Gastroesophageal sphincter (tissue), 4 donors: ENCODE measurements around the gene HSF5. TPM values are rescaled to one million over a fixed set of nuclear protein-coding genes. Genes with fewer than 3 reads are reported as not detected.
"Not testable (repeated sequence)": the region's sequence is repeated elsewhere in the genome, so short reads cannot be mapped to it uniquely, and the experiment has no call there.

Experiments used
- ATAC-seq: fragments of 150-250 bp; one replicate; pipeline ENCODE4 v1.9.1; 2016; ENCODE audit warnings: mild to moderate bottlenecking, moderate library complexity
- H3K27ac ChIP-seq, 4 donors: fragments of 200-600 bp; sonication (generic) in 3 of 4; 1 replicate in 3 of 4; 2 replicates in 1 of 4; pipeline ENCODE4 v1.5.1; 2016 to 2019
- H3K27me3 ChIP-seq: fragments of 200-600 bp; sonication (generic); one replicate; pipeline ENCODE4 v1.5.1; 2019
- H3K36me3 ChIP-seq, 2 donors: fragments of 200-600 bp; sonication (generic); one replicate each; pipeline ENCODE4 v1.5.1; 2019; ENCODE audit warnings: control low read depth in 1 of 2
- H3K4me1 ChIP-seq, 3 donors: fragments of 200-600 bp; sonication (generic); 1 replicate in 2 of 3; 2 replicates in 1 of 3; pipeline ENCODE4 v1.5.1; 2016 to 2019; ENCODE audit warnings: control low read depth in 2 of 3
- H3K4me3 ChIP-seq, 2 donors: fragments of 200-600 bp; sonication (generic); one replicate each; pipeline ENCODE4 v1.5.1; 2019; ENCODE audit warnings: mild to moderate bottlenecking in 1 of 2, moderate library complexity in 1 of 2
- H3K9me3 ChIP-seq, 3 donors: fragments of 200-600 bp; sonication (generic); one replicate each; pipeline ENCODE4 v1.5.1; 2017 to 2019; ENCODE audit warnings: control low read depth in 2 of 3
- CTCF ChIP-seq, 4 experiments: fragments of 200-600 bp in 2 of 4; fragments of 450-650 bp in 2 of 4; sonication (generic) in 1 of 4; IDR thresholded peaks; one replicate each; pipeline ENCODE4 v1.5.1; 2017 to 2019; ENCODE audit warnings: antibody characterized with exemption in 4 of 4, mild to moderate bottlenecking in 2 of 4, moderate library complexity in 2 of 4
- EP300 ChIP-seq: sonication (generic); formaldehyde crosslinking; IDR thresholded peaks from one replicate; pipeline ENCODE4 v1.6.1; 2017; ENCODE audit warnings: antibody characterized with exemption, mild to moderate bottlenecking
- POLR2A ChIP-seq, 2 donors: fragments of 450-650 bp; IDR thresholded peaks; one replicate each; pipeline ENCODE4 v1.6.1; 2017; ENCODE audit warnings: antibody characterized with exemption in 2 of 2, mild to moderate bottlenecking in 2 of 2, moderate library complexity in 1 of 2
- POLR2AphosphoS5 ChIP-seq: sonication (generic); formaldehyde crosslinking; IDR thresholded peaks from one replicate; pipeline ENCODE4 v1.6.1; 2017; ENCODE audit warnings: antibody characterized with exemption
- WGBS, 2 donors: methylation state at CpG; one replicate each; pipeline ENCODE4 v1.1.5; 2018; ENCODE audit warnings: low coverage in 1 of 2; 5-methylcytosine and 5-hydroxymethylcytosine counted together
- total RNA-seq, 4 donors: library from RNA; depleted of rRNA; stranded (reverse); fragments of >200 nt; gene quantifications; one replicate each; pipeline ENCODE4 v1.1.0, GENCODE V29; 2016

The HSF5 gene
- total RNA-seq, 4 donors from 2014 or later = 0.13 TPM; not detected in 3

DNA sequence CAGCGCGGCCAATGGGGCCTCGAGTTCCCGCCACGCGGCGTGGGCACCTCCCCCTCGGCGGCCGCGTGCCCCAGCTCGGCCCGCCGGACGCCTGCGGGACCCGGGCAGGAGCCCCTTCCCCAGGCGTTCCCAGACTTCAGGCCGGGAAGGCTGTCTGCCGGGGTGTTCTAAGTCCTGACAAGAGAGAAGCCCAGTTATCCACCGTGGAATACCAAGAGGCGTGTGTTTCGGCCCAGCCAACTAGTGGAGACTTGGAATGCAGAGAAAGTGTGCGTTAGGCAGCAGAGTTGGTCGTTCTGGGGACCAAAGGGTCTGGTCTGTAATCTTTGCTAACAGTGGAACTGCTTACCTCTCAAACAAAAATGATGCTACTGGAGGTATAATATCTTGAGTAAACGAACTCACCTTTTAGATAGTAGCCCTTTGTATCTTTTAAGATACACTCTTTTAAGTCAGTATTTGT, 251 bp upstream of the HSF5 start:
- TF ChIP-seq POLR2AphosphoS5 = no peak
- TF ChIP-seq CTCF (IDR thresholded peaks at IDR 0.05) = no peak
- no peak for TF ChIP-seq POLR2A (IDR thresholded peaks at IDR 0.05)
- TF ChIP-seq EP300 = no peak
- Histone ChIP-seq H3K4me1 (peaks cover 0 to 10% (median 0%) of the 10 kb centered on the region in 3 donors), H3K4me3 (no peak overlapping the region), H3K9me3 (no peaks in the 10 kb centered on the region), H3K36me3 (peaks cover 0 to 62% of the 10 kb centered on the region in 2 donors), H3K27ac (no peak overlapping the region), H3K27me3 (no peaks in the 10 kb centered on the region)
- 51 to 93% methylated on average over 1 to 2 of the region's 26 CpGs for WGBS, 2 donors
- ATAC-seq = no peak

DNA sequence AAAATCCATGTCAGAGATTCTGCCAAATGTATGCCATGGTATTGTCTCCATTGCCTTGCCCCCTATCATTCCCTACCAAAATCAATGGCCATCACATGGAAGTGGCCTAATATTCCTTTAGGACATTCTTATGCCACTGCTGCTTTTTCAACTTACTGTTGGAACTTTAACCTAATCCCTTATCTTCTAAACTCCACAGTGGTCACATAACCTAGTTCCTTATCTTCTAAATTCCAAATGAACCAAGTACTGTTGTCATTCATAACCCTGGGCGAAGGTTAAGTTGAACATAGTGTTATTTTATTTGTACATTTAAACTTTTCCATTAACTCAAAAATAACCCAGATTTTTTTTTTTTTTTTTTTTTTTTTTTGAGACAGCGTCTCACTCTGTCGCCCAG, 3.6 kb downstream of the HSF5 start:
- H3K4me1 ChIP-seq = peaks cover 0 to 10% (median 0%) of the 10 kb centered on the region in 3 donors
- H3K4me3 ChIP-seq = no peak overlapping the region
- no peaks in the 10 kb centered on the region for H3K9me3 ChIP-seq
- no peak for ATAC-seq
- no peak overlapping the region for H3K27ac ChIP-seq
- H3K27me3 ChIP-seq = no peaks in the 10 kb centered on the region
- TF ChIP-seq POLR2AphosphoS5 (no peak), EP300 (no peak)
- 80 to 96% methylated on average over 3 of the region's 3 CpGs for WGBS, 2 donors
- peaks cover 0 to 23% of the 10 kb centered on the region in 2 donors for H3K36me3 ChIP-seq

DNA sequence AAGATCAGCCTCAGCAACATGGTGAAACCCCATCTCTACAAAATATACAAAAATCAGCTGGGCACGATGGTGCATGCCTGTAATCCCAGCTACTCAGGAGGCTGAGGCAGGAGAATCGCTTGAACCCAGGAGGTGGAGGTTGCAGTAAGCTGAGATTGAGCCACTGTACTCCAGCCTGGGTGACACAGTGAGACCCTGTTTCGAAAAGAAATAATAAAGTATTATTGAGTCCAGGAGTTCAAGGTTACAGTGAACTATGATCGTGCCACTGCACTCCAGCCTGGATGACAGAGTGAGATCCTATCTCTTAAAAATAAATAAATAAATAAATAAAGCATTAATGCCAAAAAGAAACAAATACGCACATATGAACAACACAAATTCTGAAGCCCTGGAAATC, 6.4 kb downstream of the HSF5 start:
- not testable (repeated sequence) for H3K4me3 ChIP-seq, H3K9me3 ChIP-seq, H3K27ac ChIP-seq, H3K4me1 ChIP-seq, H3K36me3 ChIP-seq, ATAC-seq, H3K27me3 ChIP-seq
- 78 to 100% methylated on average over 2 to 5 of the region's 5 CpGs for whole genome bisulfite sequencing, 2 donors

DNA sequence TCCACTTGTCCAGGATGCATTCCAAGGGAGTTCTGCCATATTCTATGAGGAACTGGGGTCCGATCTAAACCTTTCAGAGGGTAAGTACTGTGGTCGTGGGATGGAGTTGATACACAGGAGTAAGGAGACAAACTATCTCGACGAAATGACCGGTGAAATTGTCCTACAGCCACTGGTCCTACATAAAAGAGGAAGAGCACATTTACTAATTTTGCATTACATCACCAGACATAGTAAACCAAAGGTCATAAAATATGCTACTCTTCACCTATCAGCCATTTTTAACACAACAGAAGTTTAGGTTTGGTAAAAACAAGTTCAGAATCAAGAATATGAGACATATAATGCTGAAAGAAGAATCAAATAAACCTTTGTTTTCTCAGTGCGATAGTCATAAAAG, 8.1 kb downstream of the HSF5 start:
- 61 to 70% methylated on average over 3 to 6 of the region's 6 CpGs for WGBS, 2 donors
- no peaks in the 10 kb centered on the region for H3K4me1 ChIP-seq
- H3K27ac ChIP-seq = no peak overlapping the region
- no peak for ATAC-seq
- no peak overlapping the region for H3K4me3 ChIP-seq
- H3K9me3 ChIP-seq = no peaks in the 10 kb centered on the region
- TF ChIP-seq POLR2A (IDR thresholded peaks at IDR 0.05) = no peak
- TF ChIP-seq EP300 = no peak
- TF ChIP-seq POLR2AphosphoS5 = no peak
- TF ChIP-seq CTCF (IDR thresholded peaks at IDR 0.05) = no peak
- H3K36me3 ChIP-seq = no peaks in the 10 kb centered on the region
- no peaks in the 10 kb centered on the region for H3K27me3 ChIP-seq

- no peaks in the 10 kb centered on the region for H3K9me3 ChIP-seq
- no peak overlapping the region for H3K4me3 ChIP-seq
- no peaks in the 10 kb centered on the region for H3K27me3 ChIP-seq
- no peaks in the 10 kb centered on the region for H3K36me3 ChIP-seq
- ATAC-seq = no peak
- 60 to 77% methylated on average over 1 to 12 of the region's 18 CpGs for WGBS, 2 donors
- H3K27ac ChIP-seq = no peak overlapping the region
- H3K4me1 ChIP-seq = no peaks in the 10 kb centered on the region
- TF ChIP-seq EP300 (no peak), POLR2A (IDR thresholded peaks at IDR 0.05) (no peak), POLR2AphosphoS5 (no peak), CTCF (IDR thresholded peaks at IDR 0.05) (no peak)
Measured at GRCh38 chr17:58476812-58477211, 11.4 kb downstream of the HSF5 start.

DNA sequence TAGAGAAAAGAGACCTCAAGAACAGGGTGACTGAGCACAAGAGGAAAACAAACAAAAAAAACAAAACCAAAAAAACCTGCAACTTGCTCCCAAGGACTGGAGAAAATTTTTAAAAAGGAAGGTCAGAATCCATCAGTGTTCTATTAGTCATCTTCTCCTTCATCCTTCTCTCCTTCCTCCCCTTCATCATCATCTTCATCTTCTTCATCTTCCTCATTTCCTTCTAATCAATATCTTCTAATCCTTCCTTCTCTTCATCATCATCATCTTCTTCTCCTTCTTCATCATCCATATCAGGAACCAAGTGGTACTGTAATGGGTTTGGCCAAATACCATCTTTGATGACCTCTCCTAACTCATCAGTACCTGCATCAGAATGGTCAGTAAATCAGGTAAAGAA, 12.2 kb downstream of the HSF5 start:
- ATAC-seq = no peak
- no peaks in the 10 kb centered on the region for H3K9me3 ChIP-seq
- no peak overlapping the region for H3K4me3 ChIP-seq
- H3K27me3 ChIP-seq = no peaks in the 10 kb centered on the region
- no peaks in the 10 kb centered on the region for H3K4me1 ChIP-seq
- no peaks in the 10 kb centered on the region for H3K36me3 ChIP-seq
- no peak overlapping the region for H3K27ac ChIP-seq
- TF ChIP-seq POLR2AphosphoS5 (no peak), POLR2A (IDR thresholded peaks at IDR 0.05) (no peak), EP300 (no peak), CTCF (IDR thresholded peaks at IDR 0.05) (no peak)
